H1 (cell line): ENCODE results near the gene DOP1B. TPM values are rescaled to one million over a fixed set of nuclear protein-coding genes. Genes with fewer than 3 reads are reported as not detected.

Experiments used
- CTCF ChIA-PET: fragments of 300-600 bp; sonication (Branson Sonifier 250); formaldehyde crosslinking; loops from one replicate; lab custom pipeline; 2021; ENCODE audit not compliant: partially characterized antibody; lab: Charles Lee
- POLR2A ChIA-PET: fragments of 300-600 bp; sonication (Branson Sonifier 250); formaldehyde crosslinking; loops from one replicate; lab custom pipeline; 2021; ENCODE audit warnings: inconsistent platforms; ENCODE audit not compliant: partially characterized antibody; lab: Charles Lee
- DNase-seq, 2 experiments: peaks; one replicate each; pipeline versions ENCODE4 v3.0.0 to v3.0.0-alpha.2; 2010 to 2022; ENCODE audit warnings: low spot score in 2 of 2, low read depth in 1 of 2, mixed read lengths in 1 of 2
- FAIRE-seq: peaks from 2 replicates; lab custom pipeline; 2011; peaks lifted over from hg19 to GRCh38; lab: Jason Lieb, UNC
- H2AFZ ChIP-seq: 2 replicates; pipeline ENCODE4 v1.8.1; 2012; ENCODE audit warnings: low read length, inconsistent platforms
- H2AK5ac ChIP-seq: 2 replicates; pipeline ENCODE4 v1.6.1; 2013; ENCODE audit warnings: low read depth, low read length
- H2BK120ac ChIP-seq: replicated peaks from 2 replicates; pipeline ENCODE3; 2013; ENCODE audit warnings: low read depth, low read length, inconsistent platforms
- H2BK12ac ChIP-seq: 2 replicates; pipeline ENCODE4 v1.6.1; 2013; ENCODE audit warnings: low read depth, low read length
- H2BK15ac ChIP-seq: 2 replicates; pipeline ENCODE4 v1.6.1; 2013; ENCODE audit warnings: low read length
- H2BK20ac ChIP-seq: 2 replicates; pipeline ENCODE4 v1.6.1; 2013; ENCODE audit warnings: low read length
- H2BK5ac ChIP-seq: 2 replicates; pipeline ENCODE4 v1.6.1; 2013; ENCODE audit warnings: low read depth, low read length
- H3K14ac ChIP-seq: 2 replicates; pipeline ENCODE4 v1.6.1; 2013; ENCODE audit warnings: inconsistent platforms; ENCODE audit not compliant: insufficient read length
- H3K18ac ChIP-seq: 2 replicates; pipeline ENCODE4 v1.6.1; 2013; ENCODE audit warnings: low read length; ENCODE audit errors: extremely low read depth
- H3K23ac ChIP-seq: 2 replicates; pipeline ENCODE4 v1.6.1; 2013; ENCODE audit warnings: inconsistent platforms; ENCODE audit not compliant: insufficient read length
- H3K23me2 ChIP-seq: 2 replicates; pipeline ENCODE4 v1.6.1; 2013; ENCODE audit warnings: low read depth, low read length
- H3K27ac ChIP-seq: 2 replicates; pipeline ENCODE4 v1.6.1; 2011; ENCODE audit warnings: low read depth, low read length, inconsistent platforms
- H3K27me3 ChIP-seq, 4 experiments: replicated peaks in 1 of 4; 1 replicate in 1 of 4; 2 replicates in 3 of 4; pipeline versions ENCODE4 v1.6.1 to v1.8.1; 2011 to 2013; ENCODE audit warnings: low read length in 3 of 4, mild to moderate bottlenecking in 3 of 4, inconsistent platforms in 2 of 4, mixed read lengths in 2 of 4, moderate library complexity in 1 of 4; ENCODE audit not compliant: control insufficient read depth in 3 of 4, insufficient read depth in 3 of 4; ENCODE audit errors: extremely low read depth in 1 of 4
- H3K36me3 ChIP-seq, 4 experiments: 2 replicates each; pipeline versions ENCODE4 v1.6.1 to v1.8.1; 2011 to 2013; ENCODE audit warnings: mild to moderate bottlenecking in 4 of 4, low read length in 3 of 4, moderate library complexity in 2 of 4, control low read depth in 1 of 4, inconsistent platforms in 1 of 4; ENCODE audit not compliant: insufficient read depth in 4 of 4, control insufficient read depth in 2 of 4
- H3K4ac ChIP-seq: replicated peaks from 2 replicates; pipeline ENCODE3; 2013; ENCODE audit warnings: low read length, low read depth, mixed read lengths, inconsistent platforms; ENCODE audit not compliant: insufficient read length
- H3K4me1 ChIP-seq, 4 experiments: replicated peaks in 1 of 4; 1 replicate in 1 of 4; 2 replicates in 3 of 4; pipeline versions ENCODE4 v1.6.1 to v1.8.1; 2011 to 2013; ENCODE audit warnings: low read length in 3 of 4, inconsistent platforms in 2 of 4, mixed read lengths in 1 of 4; ENCODE audit not compliant: insufficient read depth in 4 of 4, control insufficient read depth in 3 of 4
- H3K4me2 ChIP-seq, 2 experiments: 2 replicates each; pipeline versions ENCODE4 v1.6.1 to v1.8.1; 2011 to 2013; ENCODE audit warnings: low read depth in 2 of 2, low read length in 2 of 2, control low read depth in 1 of 2, inconsistent platforms in 1 of 2, mild to moderate bottlenecking in 1 of 2; ENCODE audit not compliant: insufficient read depth in 1 of 2
- H3K4me3 ChIP-seq, 4 experiments: fragments of 200-600, 300-600 bp in 1 of 4; sonication (generic), shearing (Covaris generic), sonication (Bioruptor Twin) in 1 of 4; 2 replicates each; pipeline versions ENCODE4 v1.5.1 to v1.8.1; 2011 to 2016; ENCODE audit warnings: low read length in 4 of 4, low read depth in 3 of 4, control low read depth in 2 of 4, inconsistent platforms in 2 of 4, mild to moderate bottlenecking in 2 of 4, mixed read lengths in 1 of 4, moderate library complexity in 1 of 4; ENCODE audit not compliant: insufficient read depth in 2 of 4; ENCODE audit errors: extremely low read depth in 1 of 4
- H3K56ac ChIP-seq: replicated peaks from 2 replicates; pipeline ENCODE3; 2013; ENCODE audit warnings: low read depth, mild to moderate bottlenecking, mixed read lengths, low read length, inconsistent platforms; ENCODE audit not compliant: insufficient read length
- H3K79me1 ChIP-seq: 2 replicates; pipeline ENCODE4 v1.6.1; 2013; ENCODE audit warnings: low read depth, low read length, control low read depth
- H3K79me2 ChIP-seq, 2 experiments: 2 replicates each; pipeline versions ENCODE4 v1.6.1 to v1.8.1; 2012 to 2013; ENCODE audit warnings: low read length in 2 of 2, mild to moderate bottlenecking in 2 of 2, inconsistent platforms in 1 of 2; ENCODE audit not compliant: insufficient read depth in 2 of 2, control insufficient read depth in 1 of 2
- H3K9ac ChIP-seq, 4 experiments: replicated peaks in 1 of 4; 1 replicate in 1 of 4; 2 replicates in 3 of 4; pipeline versions ENCODE4 v1.6.1 to v1.8.1; 2011 to 2013; ENCODE audit warnings: low read depth in 3 of 4, low read length in 3 of 4, control low read depth in 2 of 4, mild to moderate bottlenecking in 2 of 4, moderate library complexity in 2 of 4, inconsistent platforms in 1 of 4; ENCODE audit errors: extremely low read depth in 1 of 4
- H3K9me3 ChIP-seq, 2 experiments: 2 replicates each; pipeline versions ENCODE4 v1.6.1 to v1.8.1; 2012 to 2013; ENCODE audit warnings: mild to moderate bottlenecking in 2 of 2, moderate library complexity in 2 of 2, control low read depth in 1 of 2, inconsistent platforms in 1 of 2, low read depth in 1 of 2, low read length in 1 of 2, mixed read lengths in 1 of 2; ENCODE audit not compliant: insufficient read depth in 2 of 2
- H4K20me1 ChIP-seq, 2 experiments: replicated peaks in 1 of 2; 2 replicates each; pipeline versions ENCODE3 to v1.8.1; 2011 to 2013; ENCODE audit warnings: inconsistent platforms in 2 of 2, low read length in 2 of 2, mild to moderate bottlenecking in 1 of 2; ENCODE audit not compliant: insufficient read depth in 2 of 2, control insufficient read depth in 1 of 2
- H4K5ac ChIP-seq: 2 replicates; pipeline ENCODE4 v1.6.1; 2013; ENCODE audit warnings: low read length, low read depth, mixed read lengths, inconsistent platforms; ENCODE audit not compliant: insufficient read length
- H4K8ac ChIP-seq: 2 replicates; pipeline ENCODE4 v1.8.0; 2013; ENCODE audit warnings: mild to moderate bottlenecking, moderate library complexity, low read length, inconsistent platforms; ENCODE audit not compliant: insufficient read depth; ENCODE audit errors: extremely low read depth
- H4K91ac ChIP-seq: replicated peaks from 2 replicates; pipeline ENCODE3; 2013; ENCODE audit warnings: low read length, mixed read lengths, inconsistent platforms; ENCODE audit not compliant: insufficient read length
- CREB1 ChIP-seq: IDR thresholded peaks from 2 replicates; pipeline ENCODE4 v1.6.1; 2012; ENCODE audit warnings: inconsistent platforms
- CTBP2 ChIP-seq: IDR thresholded peaks from 2 replicates; pipeline ENCODE4 v1.7.0; 2011; ENCODE audit warnings: borderline replicate concordance, mild to moderate bottlenecking, moderate library complexity, mixed read lengths, low read length; ENCODE audit not compliant: insufficient read depth, insufficient read length
- JUN ChIP-seq: IDR thresholded peaks from 2 replicates; pipeline ENCODE4 v1.6.1; 2011; ENCODE audit warnings: low read depth, mild to moderate bottlenecking, improper control_type of control experiment, low read length
- POU5F1 ChIP-seq: IDR thresholded peaks from 2 replicates; pipeline ENCODE4 v1.6.1; 2011; ENCODE audit warnings: low read depth, mild to moderate bottlenecking, low read length, moderate library complexity
- SAP30 ChIP-seq: fragments of 300-600 bp; sonication (generic); IDR thresholded peaks from 2 replicates; pipeline ENCODE4 v1.7.1; 2012; ENCODE audit warnings: low read length, moderate library complexity, mild to moderate bottlenecking, inconsistent platforms; ENCODE audit not compliant: insufficient read depth, insufficient replicate concordance
- SP4 ChIP-seq: IDR thresholded peaks from 2 replicates; pipeline ENCODE4 v1.6.1; 2012; ENCODE audit warnings: low read length, inconsistent platforms
- TAF1 ChIP-seq: IDR thresholded peaks from 2 replicates; pipeline ENCODE4 v1.6.1; 2011; ENCODE audit warnings: mild to moderate bottlenecking, low read depth, low read length
- WGBS, 2 experiments: shearing (Covaris generic) in 1 of 2; methylation state at CpG; one replicate each; pipeline versions ENCODE4 v1.1.6 to v1.1.7; 2013 to 2015; ENCODE audit warnings: low lambda C conversion rate in 2 of 2, mixed read lengths in 2 of 2, inconsistent platforms in 1 of 2, low coverage in 1 of 2, missing lambda C conversion rate in 1 of 2; ENCODE audit not compliant: insufficient replicate concordance in 2 of 2, insufficient coverage in 1 of 2, insufficient read length in 1 of 2; ENCODE audit errors: extremely low coverage in 1 of 2, missing lambda C conversion rate in 1 of 2; 5-methylcytosine and 5-hydroxymethylcytosine counted together
- polyA plus RNA-seq, 7 experiments: library from polyadenylated mRNA; depleted of rRNA in 3 of 7; stranded (reverse) in 5 of 7; unstranded in 2 of 7; fragments of >200 nt in 5 of 7; fragments of 200-250 nt in 2 of 7; gene quantifications; 1 replicate in 5 of 7; 2 replicates in 1 of 7; 4 replicates in 1 of 7; pipeline versions ENCODE4 v1.2.1 to v1.2.3, GENCODE V29; 2011 to 2013; ENCODE audit warnings: missing spikeins in 2 of 7, mixed read lengths in 2 of 7
- total RNA-seq: library from RNA; stranded (reverse); fragmentation: NEBNext Ultra II Directional; extraction: Animal tissue kit (Norgen Biotek cat#: 25700); gene quantifications from 2 replicates; pipeline ENCODE4 v1.2.1, GENCODE V29; 2021

The DOP1B gene
- total and polyA plus RNA-seq, 2 of the 8 experiments (the other 6 are each of a cell fraction or from before 2014, with no cell fraction given): 2.8 to 9.9 TPM

DNA sequence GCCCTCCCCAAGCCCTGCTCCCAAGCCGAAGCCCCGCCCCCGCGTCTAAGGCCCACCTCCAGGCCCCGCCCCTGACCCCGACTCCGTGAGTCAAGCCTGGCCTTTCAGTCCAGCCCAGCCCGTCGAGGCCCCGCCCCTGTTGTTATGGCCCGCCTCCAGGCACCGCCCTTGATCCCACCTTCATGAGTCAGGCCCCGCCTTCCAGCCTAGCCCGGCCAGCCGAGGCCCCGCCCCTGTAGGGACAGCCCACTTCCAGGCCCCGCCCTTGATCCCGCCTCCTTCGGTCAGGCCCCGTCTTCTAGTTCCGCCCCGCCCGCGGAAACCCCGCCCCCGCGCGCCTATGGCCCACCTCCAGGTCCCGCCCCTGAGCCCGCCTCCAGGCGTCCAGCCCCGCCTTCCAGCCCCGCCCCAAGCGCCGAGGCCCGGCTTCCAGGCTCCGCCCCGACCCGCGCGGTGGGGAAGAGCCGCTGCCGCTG, 247 bp upstream of the DOP1B start:
- FAIRE-seq: no peak
- Histone ChIP-seq H2AFZ (no peak overlapping the region), H3K4ac (no peak overlapping the region)

More for the DNA sequence above, 247 bp upstream of the DOP1B start:
- peak overlapping the region; percentile 72 to 99; a peak in 3 of 4 replicates for H3K4me2 ChIP-seq
- H4K91ac ChIP-seq: no peak overlapping the region
- H3K14ac ChIP-seq: no peak overlapping the region
- peaks cover 0 to 5% (median 2%) of the 10 kb centered on the region in 4 experiments; a peak in 5 of 7 replicates for H3K4me1 ChIP-seq
- no peak overlapping the region for H3K23ac ChIP-seq
- H3K18ac ChIP-seq: no peak overlapping the region
- H3K79me2 ChIP-seq: no peaks in the 10 kb centered on the region
- TF ChIP-seq SP4: no peak
- 0 out of 2 replicates have a peak, but pooled peaks have one; percentile 9 for TF ChIP-seq CREB1
- TF ChIP-seq SAP30: no peak
- TF ChIP-seq JUN: no peak
- 0 out of 2 replicates have a peak, but pooled peaks have one; percentile 9 for TF ChIP-seq TAF1
- TF ChIP-seq CTBP2: no peak
- no peak for TF ChIP-seq POU5F1
- H3K23me2 ChIP-seq: peaks cover 7% of the 10 kb centered on the region
- no peaks in the 10 kb centered on the region for H3K79me1 ChIP-seq
- peaks cover 5 to 21% (median 12%) of the 10 kb centered on the region in 4 experiments; a peak in 6 of 7 replicates for H3K27me3 ChIP-seq
- H2BK20ac ChIP-seq: no peak overlapping the region
- no peak overlapping the region for H2BK15ac ChIP-seq
- CTCF ChIA-PET: interaction anchor here (1.4 to 7.6 kb wide), 6 partner anchors 8 to 176 kb away, joined by 3 to 107 read pairs (median 5); no protein-coding TSS in a partner anchor
- 3% methylated on average over 13 of the region's 43 CpGs; no CpG with 5 or more reads in 1 of the 2 experiments for WGBS, 2 experiments
- no peaks in the 10 kb centered on the region for H3K36me3 ChIP-seq
- no peak overlapping the region for H2BK12ac ChIP-seq
- peak overlapping the region; percentile 72 to 91 (median 75) for H3K4me3 ChIP-seq
- no peak overlapping the region for H3K56ac ChIP-seq
- POLR2A ChIA-PET: interaction anchor here (0.6 to 1.7 kb wide), 7 partner anchors 8 to 1381 kb away, joined by 3 to 4 read pairs (median 3); partner anchors contain the start of gene MORC3
- DNase-seq: peak; percentile 99 to 100
- H4K20me1 ChIP-seq: peaks cover 0 to 4% of the 10 kb centered on the region in 2 experiments
- no peak overlapping the region for H2BK5ac ChIP-seq
- H4K5ac ChIP-seq: no peak overlapping the region
- peak overlapping the region in 2 of 4 experiments; percentile 42 to 53; a peak in 2 of 7 replicates for H3K9ac ChIP-seq
- no peak overlapping the region for H2BK120ac ChIP-seq
- no peaks in the 10 kb centered on the region for H3K9me3 ChIP-seq
- H2AK5ac ChIP-seq: no peak overlapping the region
- no peak overlapping the region for H4K8ac ChIP-seq
- no peak overlapping the region for H3K27ac ChIP-seq
